Gastrocnemius medialis (tissue), 4 donors: ENCODE measurements around the gene CPEB3.

ENCODE experiments used
- CTCF ChIP-seq, 5 experiments: fragments of 450-650 bp in 3 of 5; fragments of 200-600 bp in 2 of 5; sonication (generic) in 2 of 5; IDR thresholded peaks in 4 of 5; conservative IDR thresholded peaks in 1 of 5; 1 replicate in 4 of 5; 2 replicates in 1 of 5; pipeline ENCODE4 v1.5.1; 2016 to 2019; ENCODE audit warnings: antibody characterized with exemption in 5 of 5, mild to moderate bottlenecking in 3 of 5, moderate library complexity in 3 of 5
- POLR2A ChIP-seq, 2 donors: fragments of 450-650 bp; IDR thresholded peaks; one replicate each; pipeline ENCODE4 v1.6.1; 2017; ENCODE audit warnings: antibody characterized with exemption in 2 of 2, mild to moderate bottlenecking in 2 of 2, moderate library complexity in 2 of 2

DNA sequence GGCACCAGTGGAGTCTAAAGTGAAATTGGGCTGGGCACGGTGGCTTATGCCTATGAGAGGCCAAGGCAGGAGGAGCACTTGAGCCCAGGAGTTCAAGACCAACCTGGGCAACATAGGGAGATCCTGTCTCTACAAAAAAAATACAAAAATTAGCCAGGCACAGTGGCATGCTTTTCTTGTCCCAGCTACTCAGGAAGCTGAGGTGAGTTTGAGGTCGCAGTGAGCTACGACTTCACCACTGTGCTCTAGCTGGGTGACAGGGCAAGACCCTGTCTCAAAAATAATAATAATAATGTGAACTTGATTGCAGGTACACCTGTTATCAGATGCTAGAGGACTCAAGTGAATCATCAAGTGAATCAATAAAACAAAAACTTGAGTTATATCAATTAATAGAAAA is 259.3 kb downstream of the CPEB3 start:
- TF ChIP-seq POLR2A (IDR thresholded peaks at IDR 0.05) (no peak), CTCF (IDR thresholded peaks at IDR 0.05 in 4 of 5, conservative IDR thresholded peaks at IDR 0.05 in 1 of 5) (no peak)
